ENCODE data around the gene WDR72.
"Not testable (repeated sequence)": the region's sequence is repeated elsewhere in the genome, so short reads cannot be mapped to it uniquely, and the experiment has no call there.

Gene WDR72

DNA sequence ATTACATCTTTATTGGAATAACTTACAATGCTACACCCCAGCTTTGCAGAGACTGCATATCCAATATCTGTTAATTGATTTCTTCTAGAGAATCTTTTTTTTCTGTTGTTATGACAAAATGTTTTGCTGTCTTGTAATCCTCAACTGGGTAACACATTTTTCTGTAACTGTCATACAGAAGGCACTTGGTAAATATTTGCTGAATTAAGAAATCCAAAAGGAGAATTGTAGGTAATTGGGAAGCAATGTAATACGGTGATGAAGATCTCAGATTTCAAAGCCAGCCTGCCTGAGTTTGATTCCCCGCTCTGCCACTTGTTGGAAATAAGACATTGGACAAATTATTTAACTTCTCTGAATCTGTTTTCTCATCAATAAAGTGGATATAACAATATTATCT, 169.1 kb downstream of the WDR72 start:
- no peak for DNase-seq (ENCODE audit: low read depth, low spot score)

DNA sequence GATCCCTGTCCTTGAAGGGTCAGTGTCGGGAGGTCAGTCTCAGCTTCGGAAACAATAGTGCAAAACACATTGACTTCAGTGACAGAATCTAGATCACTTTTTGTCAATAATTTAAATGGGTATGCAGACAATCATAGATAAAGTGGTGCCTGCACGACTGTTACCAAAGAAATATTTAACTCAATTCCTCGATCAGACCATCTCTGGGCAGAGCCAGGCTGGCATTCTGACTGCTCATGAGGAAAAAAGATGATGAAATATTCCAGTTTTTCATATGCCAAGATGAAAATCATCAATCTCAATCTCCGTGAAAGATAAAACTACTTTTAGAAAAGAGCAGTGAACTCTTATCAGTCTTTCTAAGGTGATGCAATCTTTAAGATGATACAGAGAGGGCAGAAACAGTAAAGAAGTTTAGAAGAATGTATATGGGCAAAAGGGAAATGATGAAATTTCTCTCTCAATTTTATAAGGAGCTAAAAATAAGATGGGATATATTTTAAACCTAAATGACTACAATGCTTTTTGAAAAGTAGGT, 169.9 kb downstream of the WDR72 start:
- DNase-seq (ENCODE audit: low read depth, low spot score), result no peak

GRCh38 chr15:53588773-53589172, 170.7 kb downstream of the WDR72 start:
- no peak for DNase-seq (ENCODE audit: low read depth, low spot score)

DNA sequence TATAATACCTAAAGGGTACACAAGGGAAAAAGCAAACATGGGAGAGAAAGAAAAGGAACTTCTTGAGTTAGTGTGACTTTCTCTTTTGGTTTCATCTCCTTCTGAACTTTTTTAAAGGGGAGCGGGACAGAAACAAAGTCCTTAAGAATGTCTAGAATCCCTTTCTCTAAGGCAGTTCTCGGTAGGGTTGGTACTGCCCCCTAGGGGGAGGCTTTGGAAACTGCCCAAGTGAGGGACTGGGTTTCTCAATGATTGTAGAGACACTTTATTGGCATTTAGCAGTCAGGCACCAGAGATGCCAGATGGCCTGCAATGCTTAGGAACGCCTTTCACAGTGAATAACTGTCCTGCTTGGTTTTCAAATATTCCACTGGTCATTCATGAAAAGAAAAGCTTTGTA, 172.7 kb downstream of the WDR72 start:
- no peak for DNase-seq (ENCODE audit: low read depth, low spot score)

DNA sequence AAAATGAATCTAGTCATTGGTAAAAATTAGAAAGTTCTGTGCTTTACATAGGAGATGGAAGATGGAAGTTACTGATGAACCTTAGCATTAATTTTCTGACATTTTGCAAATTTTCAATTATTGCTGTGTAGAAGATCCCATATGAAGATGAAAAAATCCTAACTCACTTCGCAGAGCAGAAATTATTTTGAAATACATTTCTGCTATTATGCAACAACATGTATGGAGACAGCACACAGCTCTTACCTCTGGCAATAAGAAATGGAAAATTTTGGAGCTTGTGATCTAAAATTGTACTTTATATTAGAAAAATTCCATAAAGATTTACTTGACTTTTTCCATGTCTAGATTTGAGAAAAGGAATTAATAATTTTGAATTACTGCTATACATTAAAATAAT, 177.9 kb downstream of the WDR72 start:
- no peak for DNase-seq (ENCODE audit: low read depth, low spot score)

DNA sequence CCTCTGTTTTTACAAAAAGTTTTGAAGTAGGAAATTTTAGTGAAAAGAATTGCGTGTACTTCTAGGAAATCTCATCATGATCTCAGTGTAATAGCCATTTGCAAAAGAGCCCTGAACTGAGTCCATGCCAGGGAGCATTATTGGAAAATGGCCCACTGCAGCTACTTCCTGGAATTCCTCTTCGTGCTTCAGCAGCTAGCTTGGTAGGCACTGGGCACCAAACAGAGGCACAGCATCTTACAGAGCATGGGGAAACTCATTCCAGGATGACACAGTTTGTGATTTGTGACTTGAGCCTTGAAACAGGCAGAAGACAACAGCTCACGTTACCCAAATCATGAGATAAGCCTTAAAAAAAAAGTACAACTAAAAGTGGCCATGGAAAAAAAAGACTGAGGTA, 179.1 kb downstream of the WDR72 start:
- no peak for DNase-seq (ENCODE audit: low read depth, low spot score)

GRCh38 chr15:53576841-53577240, 182.6 kb downstream of the WDR72 start:
- no peak for DNase-seq (ENCODE audit: low read depth, low spot score)

GRCh38 chr15:53573091-53573490, 186.4 kb downstream of the WDR72 start:
- DNase-seq (ENCODE audit: low read depth, low spot score), result no peak

GRCh38 chr15:53569751-53570480, 189.5 kb downstream of the WDR72 start:
- no peak for DNase-seq (ENCODE audit: low read depth, low spot score)

DNA sequence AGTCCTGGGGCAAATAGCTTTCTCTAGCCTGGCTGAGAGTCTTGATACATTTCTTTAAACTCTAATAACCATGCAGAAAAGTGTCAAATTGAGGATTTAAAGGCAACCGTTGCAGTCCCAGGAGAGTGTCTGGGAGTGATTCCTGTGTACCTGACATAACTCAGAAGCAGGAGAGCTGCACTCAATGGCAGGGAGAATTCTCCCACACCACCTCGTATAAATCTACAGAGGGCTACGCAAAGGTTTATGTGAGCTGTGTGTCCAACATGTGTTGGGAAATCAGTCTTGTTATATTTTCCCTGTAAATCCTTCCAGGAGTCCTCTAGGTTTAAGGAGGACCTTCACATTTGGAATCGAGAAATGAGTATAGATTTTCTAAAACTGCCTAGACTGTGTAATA, 192.6 kb downstream of the WDR72 start:
- DNase-seq (ENCODE audit: low read depth, low spot score), result no peak

GRCh38 chr15:53565721-53566120, 193.7 kb downstream of the WDR72 start:
- no peak for DNase-seq (ENCODE audit: low read depth, low spot score)

- no peak for DNase-seq (ENCODE audit: low read depth, low spot score)
These were observed 194.8 kb downstream of the WDR72 start for GRCh38 chr15:53564647-53565046.

DNA sequence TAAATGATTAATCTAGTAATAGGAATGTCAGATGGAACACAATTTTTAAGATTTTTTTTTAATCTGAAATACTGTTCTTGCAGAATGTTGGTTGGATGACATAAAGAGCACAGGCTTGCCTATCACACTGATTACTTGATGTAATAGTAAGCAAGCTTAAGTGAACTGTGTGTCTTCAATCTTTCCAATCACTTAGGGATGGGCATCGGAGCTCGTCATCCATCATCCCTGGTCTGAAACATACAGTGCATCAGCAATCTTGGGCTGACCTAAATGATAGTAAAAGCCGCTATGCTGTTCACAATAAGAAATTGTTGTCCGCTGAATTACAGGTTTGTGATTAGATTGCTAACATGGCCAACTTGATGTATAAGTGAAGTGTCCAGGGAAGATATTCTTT, 195.8 kb downstream of the WDR72 start:
- no peak for DNase-seq (ENCODE audit: low read depth, low spot score)

DNA sequence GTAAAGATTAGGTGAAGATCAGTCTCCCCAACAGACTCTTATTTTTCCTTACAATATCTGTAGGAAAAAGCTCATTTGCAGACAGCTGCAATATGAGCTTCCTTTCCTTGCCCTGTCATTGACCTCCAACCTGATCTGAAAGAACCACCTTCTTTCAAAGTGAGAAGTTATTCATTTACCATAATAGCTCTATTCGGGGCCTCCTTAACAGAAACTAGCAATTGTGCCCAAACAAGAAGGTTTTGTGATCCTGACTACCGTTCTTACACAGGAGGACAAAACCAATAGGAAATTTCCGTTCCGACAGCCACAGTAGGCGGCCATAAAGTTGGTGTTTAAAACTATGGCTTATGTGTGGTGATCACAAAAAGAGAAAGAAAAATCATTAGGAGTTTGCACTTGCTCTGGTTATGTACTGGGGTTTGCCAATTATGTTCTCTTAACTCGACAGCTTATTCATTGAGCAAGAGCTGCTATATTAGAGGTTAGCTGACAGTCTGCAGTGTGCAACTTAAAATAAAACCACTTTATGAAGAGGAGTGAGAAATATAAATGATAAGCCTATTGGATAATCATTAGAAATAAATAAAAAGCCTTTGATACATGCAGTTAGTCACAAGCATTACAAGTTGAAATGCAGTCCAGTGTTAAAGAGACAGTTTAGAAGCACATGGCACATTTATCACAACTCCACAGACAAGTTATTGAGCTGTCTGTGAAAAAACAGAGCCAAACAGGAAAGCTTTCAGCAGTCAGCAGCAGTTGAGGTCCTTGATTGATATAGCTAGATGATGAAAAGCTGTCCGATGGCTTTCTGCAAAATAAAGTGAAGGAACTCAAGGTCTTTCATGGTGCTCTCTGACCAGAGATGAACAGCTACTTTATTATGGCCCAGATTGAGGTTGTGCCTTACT, 199.8 kb downstream of the WDR72 start:
- DNase-seq (ENCODE audit: low read depth, low spot score), result no peak

- DNase-seq (ENCODE audit: low read depth, low spot score), result no peak
These were observed 201.1 kb downstream of the WDR72 start for GRCh38 chr15:53558384-53558783.

DNA sequence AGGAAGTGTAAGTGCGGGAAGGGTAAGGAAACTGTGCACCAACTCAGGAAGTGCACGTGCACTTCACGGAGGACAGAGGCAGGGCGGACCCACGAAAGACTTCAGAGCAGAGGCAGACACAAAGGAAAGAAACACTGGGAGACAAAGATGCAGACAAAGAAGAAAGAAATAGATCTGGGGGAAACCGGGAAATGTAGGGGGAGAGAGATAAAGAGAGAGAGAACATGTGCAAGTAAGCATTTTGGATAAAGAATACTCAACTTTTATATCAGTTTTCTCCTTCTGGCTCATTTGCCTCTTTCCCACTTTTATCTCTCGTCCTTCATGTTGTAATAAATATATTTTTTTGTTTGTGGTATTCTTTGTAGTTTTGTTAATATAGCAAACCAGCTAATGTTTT, 204.2 kb downstream of the WDR72 start:
- no peak for DNase-seq (ENCODE audit: low read depth, low spot score)

DNA sequence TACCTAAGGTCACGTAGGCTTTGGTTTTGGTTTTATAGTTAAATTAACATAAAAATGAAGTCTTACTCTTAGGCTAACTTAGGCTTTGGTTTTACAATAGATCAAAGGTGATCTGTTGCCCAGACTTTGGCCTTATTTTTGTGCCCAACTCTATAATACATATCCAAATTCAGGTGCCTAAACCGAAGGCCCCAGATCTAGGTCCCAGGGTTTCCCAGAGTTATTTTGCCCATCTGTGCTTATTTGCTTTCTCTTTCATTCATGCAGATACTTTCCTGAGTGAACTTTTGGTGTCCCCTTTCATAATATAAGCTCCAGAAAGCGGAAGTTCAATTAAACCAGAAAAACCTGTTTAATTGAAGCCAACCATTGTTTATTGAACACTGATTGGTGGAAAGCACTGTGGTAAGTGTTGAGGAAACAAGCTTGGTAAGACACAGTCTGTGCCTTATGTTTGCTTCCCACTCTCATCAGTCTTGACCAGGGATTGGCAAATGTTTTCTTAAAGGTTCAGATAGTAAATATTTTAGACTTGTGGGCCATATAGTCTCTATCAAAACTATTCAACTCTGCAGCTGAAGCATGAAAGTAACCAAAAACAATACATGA, 209.7 kb downstream of the WDR72 start:
- DNase-seq (ENCODE audit: low read depth, low spot score), result no peak

DNA sequence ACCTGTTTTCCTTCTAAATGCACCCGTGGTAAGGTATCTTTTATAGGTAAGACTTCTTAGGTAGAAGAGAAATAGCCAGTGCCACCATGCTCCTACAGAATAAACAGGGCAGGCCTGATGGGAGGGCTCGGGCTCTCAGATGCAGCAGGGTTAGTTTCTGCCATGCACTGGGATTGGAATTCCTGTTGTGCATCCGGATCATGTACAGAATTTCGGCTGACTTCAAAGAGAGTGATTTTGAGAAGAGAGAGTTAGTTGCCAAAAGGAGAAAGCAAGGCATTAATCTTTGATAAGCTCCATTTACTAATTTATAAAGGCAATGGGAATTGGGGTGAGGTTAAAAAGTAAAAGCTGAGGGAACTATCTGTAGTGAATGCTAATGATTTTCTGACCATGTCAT, 211.2 kb downstream of the WDR72 start:
- no peak for DNase-seq (ENCODE audit: low read depth, low spot score)

DNA sequence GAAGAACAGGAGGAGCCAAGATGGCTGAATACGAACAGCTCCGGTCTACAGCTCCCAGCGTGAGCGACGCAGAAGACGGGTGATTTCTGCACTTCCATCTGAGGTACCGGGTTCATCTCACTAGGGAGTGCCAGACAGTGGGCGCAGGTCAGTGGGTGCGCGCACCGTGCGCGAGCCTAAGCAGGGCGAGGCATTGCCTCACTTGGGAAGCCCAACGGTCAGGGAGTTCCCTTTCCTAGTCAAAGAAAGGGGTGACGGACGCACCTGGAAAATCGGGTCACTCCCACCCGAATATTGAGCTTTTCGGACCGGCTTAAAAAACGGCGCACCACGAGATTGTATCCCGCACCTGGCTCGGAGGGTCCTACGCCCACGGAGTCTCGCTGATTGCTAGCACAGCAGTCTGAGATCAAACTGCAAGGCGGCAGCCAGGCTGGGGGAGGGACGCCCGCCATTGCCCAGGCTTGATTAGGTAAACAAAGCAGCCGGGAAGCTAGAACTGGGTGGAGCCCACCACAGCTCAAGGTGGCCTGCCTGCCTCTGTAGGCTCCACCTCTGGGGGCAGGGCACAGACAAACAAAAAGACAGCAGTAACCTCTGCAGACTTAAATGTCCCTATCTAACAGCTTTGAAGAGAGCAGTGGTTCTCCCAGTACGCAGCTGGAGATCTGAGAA, 218.7 kb downstream of the WDR72 start:
- DNase-seq (ENCODE audit: low read depth, low spot score), result not testable (repeated sequence)

DNA sequence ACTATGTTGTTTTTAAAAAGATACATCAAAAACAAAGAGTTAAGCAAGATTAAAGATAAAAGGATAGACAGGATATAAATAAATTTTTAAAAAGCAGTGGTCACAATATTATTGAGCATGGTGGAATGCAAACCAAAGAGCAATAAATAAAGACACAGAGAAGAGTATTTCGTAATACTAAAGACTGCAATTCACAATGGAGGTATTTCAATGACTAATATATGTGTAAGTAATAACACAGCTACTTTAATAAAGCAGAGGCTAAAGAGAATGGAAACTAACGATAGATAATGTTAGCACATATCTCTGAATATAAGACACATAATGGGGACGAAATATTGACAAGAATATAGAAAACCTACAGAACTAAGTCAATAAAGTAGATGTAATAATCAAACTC, 219.6 kb downstream of the WDR72 start:
- DNase-seq (ENCODE audit: low read depth, low spot score), result no peak

DNA sequence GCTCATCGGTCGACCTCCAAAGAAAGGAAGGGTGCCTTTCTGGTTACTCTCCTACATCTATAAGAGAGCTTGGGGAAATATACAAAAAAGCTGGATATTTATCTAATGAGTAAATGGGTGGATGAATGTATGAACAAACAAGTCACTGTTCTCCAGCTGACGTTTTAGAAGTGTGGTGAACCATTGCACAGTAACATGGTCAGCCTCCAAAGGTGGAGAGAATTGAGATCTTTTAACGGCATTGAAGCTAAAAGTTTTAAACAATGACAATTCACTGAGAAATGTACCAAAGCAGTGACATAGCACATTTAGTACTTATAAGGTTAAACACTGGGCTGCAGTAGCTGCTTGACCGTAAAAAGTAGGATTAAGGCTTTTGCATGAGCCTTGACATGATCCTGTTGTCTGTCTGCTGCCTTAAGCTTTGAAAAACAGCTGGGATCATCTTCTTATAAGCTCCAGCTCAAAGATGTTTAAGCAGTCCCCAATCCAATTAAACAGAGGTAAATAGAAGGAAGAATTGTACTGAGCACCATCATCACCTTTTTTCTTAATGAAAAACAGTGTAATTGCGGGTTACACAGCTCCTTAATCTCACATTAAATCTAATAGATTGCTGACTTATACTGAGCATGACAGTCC, 222.9 kb downstream of the WDR72 start:
- DNase-seq (ENCODE audit: low read depth, low spot score), result no peak

Data from activated naive CD8-positive, alpha-beta T cell treated with anti-CD3 and anti-CD28 coated beads, Interleukin-2, amount 50 U/mL, for 16 hours (primary cell).